Esophagus (tissue), 2 donors: ENCODE results near the gene AGBL1. TPM values are rescaled to one million over a fixed set of nuclear protein-coding genes. Genes with fewer than 3 reads are reported as not detected.

ENCODE experiments used
- H3K27ac ChIP-seq, 2 donors: one replicate each; pipeline ENCODE4 v1.5.1; 2013; ENCODE audit warnings: low read depth in 2 of 2, mild to moderate bottlenecking in 2 of 2, inconsistent platforms in 1 of 2, low read length in 1 of 2, moderate library complexity in 1 of 2
- H3K27me3 ChIP-seq, 2 donors: one replicate each; pipeline ENCODE4 v1.6.1; 2013; ENCODE audit warnings: low read length in 2 of 2, control low read depth in 1 of 2, mild to moderate bottlenecking in 1 of 2; ENCODE audit not compliant: insufficient read depth in 2 of 2, control insufficient read depth in 1 of 2
- H3K36me3 ChIP-seq, 2 donors: one replicate each; pipeline ENCODE4 v1.6.1; 2013; ENCODE audit warnings: low read length in 1 of 2; ENCODE audit not compliant: control insufficient read depth in 2 of 2, insufficient read depth in 2 of 2
- H3K4me1 ChIP-seq, 2 donors: one replicate each; pipeline ENCODE4 v1.6.1; 2013; ENCODE audit warnings: low read length in 1 of 2; ENCODE audit not compliant: control insufficient read depth in 2 of 2, insufficient read depth in 2 of 2
- H3K4me3 ChIP-seq, 2 donors: one replicate each; pipeline ENCODE4 v1.5.1; 2013; ENCODE audit warnings: low read length in 2 of 2, mild to moderate bottlenecking in 2 of 2, low read depth in 1 of 2, moderate library complexity in 1 of 2
- H3K9me3 ChIP-seq, 2 donors: one replicate each; pipeline ENCODE4 v1.6.1; 2013; ENCODE audit warnings: mild to moderate bottlenecking in 2 of 2, low read depth in 1 of 2, low read length in 1 of 2, moderate library complexity in 1 of 2; ENCODE audit not compliant: control insufficient read depth in 2 of 2, insufficient read depth in 1 of 2
- WGBS, 2 donors: extraction: QIAGEN DNeasy Blood & Tissue Kit; methylation state at CpG; one replicate each; pipeline ENCODE4 v1.1.7; 2013; 5-methylcytosine and 5-hydroxymethylcytosine counted together
- polyA plus RNA-seq, 2 donors: library from polyadenylated mRNA; stranded (reverse); fragments of 200-250 nt; gene quantifications; one replicate each; pipeline ENCODE4 v1.2.3, GENCODE V29; 2013
- donor health status: healthy with polysubstance abuse.
- donor health status: Bipolar disorder and iron deficiency.

AGBL1 gene
- polyA plus RNA-seq, 2 donors = 0.01 TPM; not detected in 1

- Histone ChIP-seq H3K4me3 (no peak overlapping the region), H3K36me3 (no peaks in the 10 kb centered on the region), H3K4me1 (no peaks in the 10 kb centered on the region), H3K27ac (no peak overlapping the region), H3K9me3 (no peaks in the 10 kb centered on the region), H3K27me3 (no peaks in the 10 kb centered on the region)
- 73 to 82% methylated on average over 1 of the region's 1 CpG for WGBS, 2 donors
Observed at GRCh38 chr15:86690566-86690965, 610.9 kb downstream of the AGBL1 start.

- no peaks in the 10 kb centered on the region for H3K36me3 ChIP-seq
- H3K4me1 ChIP-seq = no peaks in the 10 kb centered on the region
- no peaks in the 10 kb centered on the region for H3K27me3 ChIP-seq
- no peaks in the 10 kb centered on the region for H3K9me3 ChIP-seq
- 34 to 37% methylated on average over 2 of the region's 2 CpGs for WGBS, 2 donors
- H3K27ac ChIP-seq = no peak overlapping the region
- no peak overlapping the region for H3K4me3 ChIP-seq
Observed at GRCh38 chr15:86691091-86691663, 611.5 kb downstream of the AGBL1 start.

GRCh38 chr15:86700864-86701610 lies 621.4 kb downstream of the AGBL1 start:
- Histone ChIP-seq H3K27ac (no peak overlapping the region), H3K27me3 (no peaks in the 10 kb centered on the region), H3K36me3 (no peaks in the 10 kb centered on the region), H3K4me3 (no peak overlapping the region), H3K9me3 (no peaks in the 10 kb centered on the region), H3K4me1 (no peaks in the 10 kb centered on the region)
- 37 to 42% methylated on average over 3 of the region's 3 CpGs for WGBS, 2 donors

GRCh38 chr15:86701611-86701963 lies 621.9 kb downstream of the AGBL1 start:
- Histone ChIP-seq H3K4me3 (no peak overlapping the region), H3K9me3 (no peaks in the 10 kb centered on the region), H3K4me1 (no peaks in the 10 kb centered on the region), H3K36me3 (no peaks in the 10 kb centered on the region), H3K27ac (no peak overlapping the region), H3K27me3 (no peaks in the 10 kb centered on the region)

- Histone ChIP-seq H3K9me3 (no peaks in the 10 kb centered on the region), H3K36me3 (no peaks in the 10 kb centered on the region), H3K4me1 (no peaks in the 10 kb centered on the region), H3K27me3 (no peaks in the 10 kb centered on the region), H3K4me3 (no peak overlapping the region), H3K27ac (no peak overlapping the region)
- WGBS, 2 donors = 37 to 68% methylated on average over 1 of the region's 1 CpG
Observed at GRCh38 chr15:86706813-86707212, 627.1 kb downstream of the AGBL1 start.

GRCh38 chr15:86711476-86711875 lies 631.8 kb downstream of the AGBL1 start:
- Histone ChIP-seq H3K4me1 (no peaks in the 10 kb centered on the region), H3K27ac (no peak overlapping the region), H3K4me3 (no peak overlapping the region), H3K27me3 (no peaks in the 10 kb centered on the region), H3K36me3 (no peaks in the 10 kb centered on the region), H3K9me3 (no peaks in the 10 kb centered on the region)
- WGBS, 2 donors = 48 to 50% methylated on average over 1 of the region's 1 CpG

GRCh38 chr15:86714241-86714640 lies 634.6 kb downstream of the AGBL1 start:
- Histone ChIP-seq H3K36me3 (no peaks in the 10 kb centered on the region), H3K4me3 (no peak overlapping the region), H3K4me1 (no peaks in the 10 kb centered on the region), H3K27ac (no peak overlapping the region), H3K27me3 (no peaks in the 10 kb centered on the region), H3K9me3 (no peaks in the 10 kb centered on the region)
- WGBS, 2 donors = 4 to 19% methylated on average over 1 of the region's 1 CpG

GRCh38 chr15:86725628-86726027 lies 646.0 kb downstream of the AGBL1 start:
- no peak overlapping the region for H3K4me3 ChIP-seq
- H3K9me3 ChIP-seq = no peaks in the 10 kb centered on the region
- no peaks in the 10 kb centered on the region for H3K36me3 ChIP-seq
- no peak overlapping the region for H3K27ac ChIP-seq
- H3K4me1 ChIP-seq = no peaks in the 10 kb centered on the region
- no peaks in the 10 kb centered on the region for H3K27me3 ChIP-seq

- no peaks in the 10 kb centered on the region for H3K4me1 ChIP-seq
- 52 to 59% methylated on average over 5 of the region's 5 CpGs for WGBS, 2 donors
- H3K9me3 ChIP-seq = no peaks in the 10 kb centered on the region
- H3K36me3 ChIP-seq = no peaks in the 10 kb centered on the region
- H3K27me3 ChIP-seq = no peaks in the 10 kb centered on the region
- H3K27ac ChIP-seq = no peak overlapping the region
- no peak overlapping the region for H3K4me3 ChIP-seq
Observed at GRCh38 chr15:86735247-86736040, 655.8 kb downstream of the AGBL1 start.
